HG03558 (cell line): Measurements from ENCODE around the gene CABP2.
"Not testable (repeated sequence)": the region's sequence is repeated elsewhere in the genome, so short reads cannot be mapped to it uniquely, and the experiment has no call there.

ENCODE experiments used
- ATAC-seq: cut with Tn5 transposase; IDR thresholded peaks from one replicate; pipeline ENCODE4 v1.9.1; 2021; ENCODE audit warnings: moderate number of reproducible peaks; ENCODE audit not compliant: unreplicated experiment; ENCODE audit errors: extremely low read depth

The CABP2 gene

GRCh38 chr11:67511558-67511957, 11.7 kb downstream of the CABP2 start:
- ATAC-seq = not testable (repeated sequence)

DNA sequence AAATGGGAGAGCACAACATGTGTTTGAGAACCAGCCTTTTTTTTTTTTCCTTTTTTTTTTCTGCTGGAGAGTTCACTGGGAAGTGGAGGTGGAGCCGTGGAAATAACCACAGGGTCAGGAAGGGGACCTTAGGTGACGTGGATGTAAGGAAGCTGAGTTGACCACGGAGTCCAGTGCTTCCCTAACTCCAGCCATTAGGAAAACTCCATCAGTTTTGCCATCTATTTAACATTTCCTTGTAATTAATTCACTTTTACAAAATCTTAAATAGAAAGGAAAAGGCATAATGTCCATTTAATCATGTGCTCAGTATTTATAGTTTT, 13.3 kb downstream of the CABP2 start:
- no peak for ATAC-seq

- peak; percentile 24 for ATAC-seq
Observed at GRCh38 chr11:67508486-67509121, 14.6 kb downstream of the CABP2 start.

- peak; percentile 63 for ATAC-seq
Observed at GRCh38 chr11:67507864-67508485, 15.3 kb downstream of the CABP2 start, which contains the start of gene CDK2AP2. TSS of gene CDK2AP2 (minus strand) at chr11:67508162. CDS start at chr11:67508082, 80 bp downstream.

- no peak for ATAC-seq
Observed at GRCh38 chr11:67507242-67507863, 15.9 kb downstream of the CABP2 start.

- ATAC-seq = no peak
Observed at GRCh38 chr11:67506426-67507051, 16.7 kb downstream of the CABP2 start.

- no peak for ATAC-seq
Observed at GRCh38 chr11:67505605-67506396, 17.4 kb downstream of the CABP2 start.

- no peak for ATAC-seq
Observed at GRCh38 chr11:67504950-67505581, 18.2 kb downstream of the CABP2 start, which contains the start of gene PITPNM1. TSS of gene PITPNM1 (minus strand) at chr11:67505363. CDS start at chr11:67504180, 1,183 bp downstream.

- no peak for ATAC-seq
Observed at GRCh38 chr11:67504005-67504949, 19.0 kb downstream of the CABP2 start.

DNA sequence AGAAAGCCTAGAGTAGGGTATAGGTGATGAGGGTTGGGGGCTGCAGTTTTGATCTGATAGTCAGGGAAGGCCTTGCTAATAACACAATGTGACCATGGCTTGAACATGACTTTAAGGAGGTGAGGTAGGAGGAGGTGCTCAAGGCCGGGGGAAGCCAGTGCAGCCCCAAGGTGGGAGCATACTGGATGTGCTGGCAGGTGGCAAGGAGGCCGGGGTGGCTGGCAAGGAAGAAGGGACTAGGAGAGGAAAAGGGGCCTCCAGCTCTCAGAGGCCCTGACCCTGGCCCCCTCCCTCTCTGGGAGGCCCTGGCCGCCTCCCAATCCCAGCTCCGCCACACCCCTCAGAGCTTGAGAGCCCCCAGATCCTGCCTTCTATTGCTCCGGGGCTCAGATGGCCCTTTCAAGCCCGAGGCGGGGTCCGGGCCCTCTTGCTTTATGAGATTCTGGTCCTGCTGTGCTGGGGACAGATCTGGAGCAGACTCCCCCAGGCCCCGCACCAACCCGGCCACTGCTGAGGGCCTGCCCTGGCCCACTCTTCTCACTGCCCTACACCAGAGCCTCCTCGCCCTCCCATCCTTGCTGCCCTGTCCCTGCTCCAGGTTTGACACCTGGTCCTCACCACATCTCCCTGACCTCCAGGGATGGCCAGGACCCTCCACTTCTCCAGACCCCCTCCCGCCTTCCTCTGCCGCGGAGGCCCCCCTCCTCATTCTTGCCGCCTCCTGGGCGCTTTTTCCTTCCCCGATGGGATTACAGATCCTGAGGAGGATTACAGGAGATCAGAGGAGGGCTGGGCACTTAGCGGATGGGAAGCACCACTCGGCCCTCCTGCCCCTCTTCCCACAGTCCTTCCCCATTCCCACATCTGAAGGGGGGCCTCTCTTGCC, 19.9 kb downstream of the CABP2 start:
- no peak for ATAC-seq

GRCh38 chr11:67502328-67502979, 20.8 kb downstream of the CABP2 start:
- ATAC-seq = no peak

GRCh38 chr11:67501854-67502253, 21.4 kb downstream of the CABP2 start:
- ATAC-seq = no peak

GRCh38 chr11:67500831-67501715, 22.2 kb downstream of the CABP2 start:
- ATAC-seq = no peak

DNA sequence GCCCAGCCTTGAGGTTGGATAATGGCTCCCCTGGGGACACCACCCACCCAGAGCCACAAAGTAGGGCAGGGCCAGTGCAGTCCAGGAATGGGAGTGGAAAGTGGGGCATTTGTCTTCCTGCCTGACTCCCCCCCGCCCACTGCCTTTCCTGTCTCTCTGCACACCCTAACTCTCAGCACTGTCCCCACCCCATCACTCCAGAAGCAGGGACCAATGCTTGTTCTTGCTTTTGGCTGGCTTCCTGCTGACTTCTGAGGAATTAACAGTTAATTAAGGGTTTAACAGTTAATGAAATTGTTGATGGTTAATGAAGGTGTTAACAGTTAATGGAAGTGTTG, 22.8 kb downstream of the CABP2 start:
- no peak for ATAC-seq

DNA sequence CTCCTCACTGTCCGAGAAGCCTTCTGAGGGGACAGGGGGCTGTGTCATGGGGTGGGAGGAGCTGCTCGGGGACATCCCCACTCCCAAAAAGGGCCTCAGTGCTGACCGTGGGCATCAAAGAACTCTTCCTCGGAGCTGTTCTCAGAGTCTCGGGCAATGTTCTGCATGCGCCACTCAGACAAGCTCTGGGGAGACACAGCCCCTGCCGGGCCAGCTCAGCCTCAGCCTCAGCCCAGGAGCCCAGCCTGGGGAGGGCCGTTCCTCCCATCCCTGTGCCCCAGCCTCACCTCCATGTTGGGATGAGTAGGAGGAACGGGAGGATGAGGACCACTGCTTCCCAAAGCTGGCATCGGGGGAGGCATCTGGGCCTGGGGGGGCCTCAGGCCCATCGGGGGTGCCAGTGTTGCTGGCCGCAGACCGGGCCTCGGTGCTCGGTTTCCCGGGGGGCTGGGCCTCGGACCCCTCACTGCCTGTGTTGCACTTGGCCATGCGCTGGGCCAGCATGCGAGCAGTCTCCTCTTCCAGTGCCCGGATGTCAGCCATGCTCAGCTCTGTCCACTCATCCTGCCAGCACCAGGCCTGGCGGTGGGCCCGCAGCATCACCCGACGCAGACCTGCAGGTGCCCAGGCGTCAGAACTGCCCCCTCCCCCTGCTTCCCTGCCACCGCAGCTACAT, 23.3 kb downstream of the CABP2 start:
- no peak for ATAC-seq

DNA sequence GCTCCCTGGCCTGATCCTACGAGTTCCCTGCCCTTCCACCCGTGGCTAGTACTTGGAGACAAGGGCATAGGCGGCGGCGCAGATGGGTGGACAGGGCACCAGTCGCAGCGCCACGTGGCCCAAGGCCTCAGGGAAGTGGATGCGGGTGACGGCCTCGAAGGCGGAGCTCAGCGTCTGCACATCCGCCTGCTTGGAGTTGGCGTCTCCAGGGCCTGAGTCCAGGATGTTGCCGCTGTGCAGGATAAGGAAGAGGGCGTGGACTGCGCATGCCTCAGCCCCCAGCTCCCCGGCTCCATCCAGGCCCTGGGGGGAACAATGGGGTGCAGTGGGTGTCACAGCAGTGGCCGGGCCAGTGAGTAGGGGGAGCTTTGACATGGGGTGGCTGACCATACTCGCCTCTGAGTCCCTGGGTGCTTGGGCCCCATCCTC, 24.7 kb downstream of the CABP2 start:
- no peak for ATAC-seq
